Stomach (tissue), 4 donors: ENCODE data around the gene SKIC2.
"Not testable (repeated sequence)": the region's sequence is repeated elsewhere in the genome, so short reads cannot be mapped to it uniquely, and the experiment has no call there.

Experiments used
- CTCF ChIP-seq, 7 experiments: fragments of 450-650 bp in 4 of 7; fragments of 200-600 bp in 3 of 7; sonication (generic) in 3 of 7; IDR thresholded peaks; one replicate each; pipeline ENCODE4 v1.5.1; 2016 to 2019; ENCODE audit warnings: antibody characterized with exemption in 7 of 7, control low read depth in 2 of 7, mild to moderate bottlenecking in 1 of 7
- POLR2AphosphoS5 ChIP-seq, 3 donors: sonication (generic); formaldehyde crosslinking; IDR thresholded peaks; one replicate each; pipeline ENCODE4 v1.6.1; 2016; ENCODE audit warnings: antibody characterized with exemption in 3 of 3

GRCh38 chr6:31981744-31982143 lies 22.8 kb downstream of the SKIC2 start, which contains the start of gene C4A:
- not testable (repeated sequence) for TF ChIP-seq POLR2AphosphoS5, CTCF (IDR thresholded peaks at IDR 0.05)
